Uterus (tissue), 4 donors: Measurements from ENCODE around the gene GREB1. TPM values are rescaled to one million over a fixed set of nuclear protein-coding genes. Genes with fewer than 3 reads are reported as not detected.
A peak's percentile ranks its signal among the peaks of the same experiment; 100 is the strongest.

ENCODE experiments used
- DNase-seq, 2 donors: peaks; one replicate each; pipeline ENCODE4 v3.0.0-alpha.2; 2019 to 2020
- H3K27ac ChIP-seq, 2 donors: fragments of 200-600 bp; sonication (generic); 1 replicate in 1 of 2; 2 replicates in 1 of 2; pipeline ENCODE4 v1.5.1; 2016 to 2018
- H3K27me3 ChIP-seq, 2 donors: fragments of 200-600 bp; sonication (generic); one replicate each; pipeline ENCODE4 v1.5.1; 2018 to 2019; ENCODE audit warnings: control low read depth in 1 of 2
- H3K36me3 ChIP-seq, 2 donors: fragments of 200-600 bp; sonication (generic); one replicate each; pipeline ENCODE4 v1.5.1; 2019; ENCODE audit warnings: control low read depth in 1 of 2
- H3K4me1 ChIP-seq, 2 donors: fragments of 200-600 bp; sonication (generic); one replicate each; pipeline ENCODE4 v1.5.1; 2018 to 2019; ENCODE audit warnings: control low read depth in 1 of 2
- H3K4me3 ChIP-seq, 2 donors: fragments of 200-600 bp; sonication (generic); 1 replicate in 1 of 2; 2 replicates in 1 of 2; pipeline ENCODE4 v1.5.1; 2018 to 2019; ENCODE audit warnings: mild to moderate bottlenecking in 1 of 2
- H3K9me3 ChIP-seq, 2 donors: fragments of 200-600 bp; sonication (generic); one replicate each; pipeline ENCODE4 v1.5.1; 2019; ENCODE audit warnings: control low read depth in 1 of 2
- POLR2A ChIP-seq, 2 donors: fragments of 450-650 bp; IDR thresholded peaks; one replicate each; pipeline ENCODE4 v1.6.1; 2016; ENCODE audit warnings: antibody characterized with exemption in 2 of 2, mild to moderate bottlenecking in 1 of 2, moderate library complexity in 1 of 2
- intact Hi-C: fragments of 100-400 bp; cut with DNase I; formaldehyde crosslinking; loops from one replicate; pipeline ENCODE4 v1.15.1; 2023; ENCODE audit warnings: low total_unique reads
- total RNA-seq, 4 donors: library from RNA; depleted of rRNA in 3 of 4; stranded (reverse); fragments of >200 nt in 3 of 4; gene quantifications; one replicate each; pipeline versions ENCODE4 v1.1.0 to v1.2.4, GENCODE V29; 2014 to 2023
- TF ChIP-seq, protein P1 (sequence below), 4 experiments: fragments of 200-600 bp in 2 of 4; fragments of 450-650 bp in 2 of 4; sonication (generic) in 2 of 4; IDR thresholded peaks; one replicate each; pipeline ENCODE4 v1.5.1; 2016 to 2019; ENCODE audit warnings: antibody characterized with exemption in 4 of 4, mild to moderate bottlenecking in 2 of 4, moderate library complexity in 1 of 4
- donor health status: DM: yes; HTN: yes; CAD: no.

GREB1 gene
- total RNA-seq, 4 donors from 2014 or later: 20.3 to 166 (median 78.8) TPM

DNA sequence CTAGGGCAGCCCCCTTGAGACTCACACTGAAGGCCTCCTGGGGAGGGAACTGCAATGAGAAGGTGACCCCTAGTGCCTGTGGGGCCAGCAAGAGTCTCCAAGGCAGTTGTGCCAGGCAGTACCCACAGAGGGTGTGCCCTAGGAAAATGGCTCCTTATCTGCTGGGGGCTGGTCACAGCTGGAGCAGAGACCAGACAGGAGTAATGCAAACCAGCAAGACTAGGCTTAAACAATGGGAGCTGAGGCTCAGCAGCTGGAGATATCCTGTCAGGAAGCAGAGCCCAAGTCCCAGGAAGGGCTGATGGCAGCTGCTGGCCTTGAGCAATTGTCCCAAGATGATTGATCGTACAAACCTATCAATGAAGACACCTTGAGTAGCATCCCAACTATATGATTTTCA is 41.1 kb upstream of the GREB1 start:
- DNase-seq: no peak
- Histone ChIP-seq H3K36me3 (no peaks in the 10 kb centered on the region), H3K27me3 (no peaks in the 10 kb centered on the region), H3K9me3 (no peaks in the 10 kb centered on the region), H3K27ac (no peak overlapping the region), H3K4me1 (no peaks in the 10 kb centered on the region), H3K4me3 (no peak overlapping the region)
- no peak for TF ChIP-seq POLR2A (IDR thresholded peaks at IDR 0.05)
- TF ChIP-seq, protein P1, sequence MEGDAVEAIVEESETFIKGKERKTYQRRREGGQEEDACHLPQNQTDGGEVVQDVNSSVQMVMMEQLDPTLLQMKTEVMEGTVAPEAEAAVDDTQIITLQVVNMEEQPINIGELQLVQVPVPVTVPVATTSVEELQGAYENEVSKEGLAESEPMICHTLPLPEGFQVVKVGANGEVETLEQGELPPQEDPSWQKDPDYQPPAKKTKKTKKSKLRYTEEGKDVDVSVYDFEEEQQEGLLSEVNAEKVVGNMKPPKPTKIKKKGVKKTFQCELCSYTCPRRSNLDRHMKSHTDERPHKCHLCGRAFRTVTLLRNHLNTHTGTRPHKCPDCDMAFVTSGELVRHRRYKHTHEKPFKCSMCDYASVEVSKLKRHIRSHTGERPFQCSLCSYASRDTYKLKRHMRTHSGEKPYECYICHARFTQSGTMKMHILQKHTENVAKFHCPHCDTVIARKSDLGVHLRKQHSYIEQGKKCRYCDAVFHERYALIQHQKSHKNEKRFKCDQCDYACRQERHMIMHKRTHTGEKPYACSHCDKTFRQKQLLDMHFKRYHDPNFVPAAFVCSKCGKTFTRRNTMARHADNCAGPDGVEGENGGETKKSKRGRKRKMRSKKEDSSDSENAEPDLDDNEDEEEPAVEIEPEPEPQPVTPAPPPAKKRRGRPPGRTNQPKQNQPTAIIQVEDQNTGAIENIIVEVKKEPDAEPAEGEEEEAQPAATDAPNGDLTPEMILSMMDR (IDR thresholded peaks at IDR 0.05): no peak
- intact Hi-C loops: no loop called here

DNA sequence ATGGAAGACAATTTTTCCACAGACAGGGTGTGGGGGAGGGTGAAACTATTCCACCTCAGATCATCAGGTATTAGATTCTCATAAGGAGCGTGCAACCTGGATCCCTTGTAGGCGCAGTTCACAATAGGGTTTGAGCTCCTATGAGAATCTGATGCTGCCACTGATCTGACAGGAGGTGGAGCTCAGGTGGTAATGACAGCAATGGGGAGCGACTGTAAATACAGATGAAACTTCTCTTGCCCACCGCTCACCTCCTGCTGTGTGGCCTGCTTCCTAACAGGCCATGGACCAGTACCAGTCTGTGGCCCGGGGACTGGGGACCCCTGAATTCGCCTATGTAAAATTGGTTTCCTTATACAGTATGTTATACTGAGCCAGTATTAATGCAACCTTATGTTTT is 40.6 kb upstream of the GREB1 start:
- intact Hi-C loops: no loop called here
- Histone ChIP-seq H3K9me3 (no peaks in the 10 kb centered on the region), H3K27me3 (no peaks in the 10 kb centered on the region), H3K36me3 (no peaks in the 10 kb centered on the region), H3K4me3 (no peak overlapping the region), H3K4me1 (peaks cover 0 to 3% of the 10 kb centered on the region in 2 donors), H3K27ac (no peak overlapping the region)
- no peak for DNase-seq
- TF ChIP-seq, protein P1 (IDR thresholded peaks at IDR 0.05): no peak
- no peak for TF ChIP-seq POLR2A (IDR thresholded peaks at IDR 0.05)

DNA sequence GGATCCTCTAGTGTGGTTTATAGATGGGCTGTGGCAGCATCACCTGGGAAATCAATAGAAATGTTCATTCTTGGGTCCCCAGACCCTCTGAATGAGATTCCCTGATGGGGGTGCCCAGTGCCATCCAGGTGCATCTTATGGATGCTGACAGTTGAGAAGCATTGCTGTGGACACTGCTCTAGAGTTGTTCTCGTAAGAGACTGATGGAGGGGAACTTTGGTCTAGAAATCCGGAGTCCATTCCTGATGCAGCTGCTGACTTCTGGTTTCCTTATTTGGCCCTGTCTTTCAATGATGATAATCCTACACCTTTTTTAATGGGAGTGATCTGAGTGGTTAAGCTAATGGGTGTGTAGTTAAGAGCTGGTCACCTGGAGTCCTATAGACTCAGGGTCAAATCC is 39.5 kb upstream of the GREB1 start:
- no peak for DNase-seq
- Histone ChIP-seq H3K4me1 (peaks cover 0 to 6% of the 10 kb centered on the region in 2 donors), H3K27ac (no peak overlapping the region), H3K36me3 (no peaks in the 10 kb centered on the region), H3K4me3 (no peak overlapping the region), H3K27me3 (no peaks in the 10 kb centered on the region), H3K9me3 (no peaks in the 10 kb centered on the region)
- no peak for TF ChIP-seq POLR2A (IDR thresholded peaks at IDR 0.05)
- TF ChIP-seq, protein P1 (IDR thresholded peaks at IDR 0.05): no peak
- intact Hi-C loops: no loop called here

DNA sequence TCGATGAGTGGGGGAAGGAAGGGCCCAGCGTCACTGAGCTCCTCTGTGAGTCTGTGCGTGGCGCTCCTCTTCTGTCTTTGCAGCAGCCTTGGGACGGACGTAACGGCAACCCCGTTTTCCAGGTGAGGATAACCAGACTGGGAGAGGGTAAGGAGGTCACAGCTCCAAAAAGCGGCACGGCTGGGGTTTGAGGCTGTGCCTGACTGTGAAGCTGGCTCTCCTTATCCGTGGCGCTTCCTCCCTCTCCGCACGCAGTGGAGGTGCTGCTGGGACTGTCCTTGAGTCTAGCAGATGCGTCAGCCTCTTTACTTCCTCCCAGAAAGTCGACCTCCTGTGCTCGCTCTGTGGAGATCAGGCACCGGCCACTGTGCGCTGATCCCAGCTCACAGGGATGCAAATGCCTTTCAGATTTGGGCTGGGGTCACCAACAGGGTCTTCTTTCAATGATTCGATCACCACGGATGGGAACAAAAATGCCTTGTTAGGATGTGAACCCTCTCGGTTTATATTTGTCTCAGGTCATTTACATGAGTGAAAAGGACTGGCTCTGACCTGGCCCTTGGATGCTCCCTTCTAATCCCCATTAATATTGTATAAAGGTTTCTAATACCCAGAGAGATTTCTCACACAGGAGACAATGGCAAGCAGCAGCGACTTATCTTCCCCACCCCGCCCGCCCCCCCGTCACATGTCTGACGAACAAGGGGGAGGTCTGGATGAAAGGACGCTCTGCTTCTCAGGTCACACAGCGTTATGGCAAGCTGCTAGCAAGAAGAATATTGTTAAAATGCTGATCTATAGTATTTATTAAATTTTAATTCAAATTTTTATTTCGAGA is 37.8 kb upstream of the GREB1 start:
- no peaks in the 10 kb centered on the region for H3K9me3 ChIP-seq
- no peaks in the 10 kb centered on the region for H3K36me3 ChIP-seq
- intact Hi-C loops: no loop called here
- TF ChIP-seq POLR2A (IDR thresholded peaks at IDR 0.05): no peak
- TF ChIP-seq, protein P1 (IDR thresholded peaks at IDR 0.05): no peak
- H3K27me3 ChIP-seq: no peaks in the 10 kb centered on the region
- H3K27ac ChIP-seq: peak overlapping the region; percentile 78 to 79
- DNase-seq: peak; percentile 37 to 55
- H3K4me3 ChIP-seq: peak overlapping the region in 1 of 2 donors; percentile 16
- H3K4me1 ChIP-seq: peaks cover 0 to 6% of the 10 kb centered on the region in 2 donors

DNA sequence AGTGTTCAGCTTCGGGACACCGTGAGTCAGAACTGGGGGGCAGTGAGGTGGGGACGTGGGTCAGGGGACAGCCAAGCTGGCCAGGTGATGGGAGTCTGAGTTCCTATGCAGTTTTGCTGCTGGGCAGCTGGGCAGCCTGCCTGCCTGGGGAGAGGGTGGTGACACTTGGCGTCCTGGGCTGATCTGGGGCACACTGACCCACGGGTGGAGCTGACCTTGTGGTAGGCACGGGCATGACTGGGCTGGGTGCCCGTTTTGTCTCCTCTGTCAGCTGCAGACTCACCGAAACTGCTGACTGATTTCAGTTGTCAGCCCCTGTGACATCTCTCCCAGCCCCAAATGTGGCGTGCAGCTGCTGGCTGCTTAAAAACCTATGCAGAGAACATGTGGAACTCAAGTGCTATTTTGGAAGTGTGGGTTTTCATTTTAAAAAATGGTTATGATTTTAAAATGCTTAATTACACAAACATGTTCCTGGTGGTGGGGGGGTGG is 35.3 kb upstream of the GREB1 start:
- intact Hi-C loops: no loop called here
- Histone ChIP-seq H3K27me3 (no peaks in the 10 kb centered on the region), H3K4me1 (peaks cover 0 to 6% of the 10 kb centered on the region in 2 donors), H3K27ac (peak overlapping the region; percentile 78 to 81), H3K4me3 (no peak overlapping the region), H3K36me3 (no peaks in the 10 kb centered on the region), H3K9me3 (no peaks in the 10 kb centered on the region)
- TF ChIP-seq, protein P1 (IDR thresholded peaks at IDR 0.05): no peak
- TF ChIP-seq POLR2A (IDR thresholded peaks at IDR 0.05): no peak
- DNase-seq: peak; percentile 50 to 54
